NCI-H1694 treated with DMSO at 0.1 percent for 48 hours (cell line): ENCODE results near the gene SEBOX.
A peak's percentile ranks its signal among the peaks of the same experiment; 100 is the strongest.

Source experiments
- DNase-seq: peaks from one replicate; lab custom pipeline; 2025; lab: John Stamatoyannopoulos, UW

Gene SEBOX

DNA sequence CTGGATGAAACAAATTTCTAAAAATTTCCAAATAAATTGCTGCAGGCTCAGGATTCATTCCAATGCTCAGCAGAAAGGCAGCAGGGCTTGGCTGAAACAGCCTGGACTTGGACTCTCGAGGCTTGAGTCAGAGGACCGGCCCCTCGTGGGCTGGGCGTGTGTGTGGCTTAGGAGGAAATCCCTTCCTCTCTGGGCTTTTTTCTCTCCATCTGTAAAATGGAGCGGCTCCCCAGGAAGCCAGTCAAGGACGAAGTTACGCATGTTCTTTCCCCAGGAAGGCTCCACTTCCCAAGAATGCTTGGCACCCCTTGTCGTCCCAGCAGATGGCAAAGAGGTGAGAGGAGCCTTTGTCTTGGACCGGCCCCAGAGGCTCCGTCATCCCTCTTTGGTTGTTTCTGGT lies 27.5 kb upstream of the SEBOX start:
- no peak for DNase-seq

DNA sequence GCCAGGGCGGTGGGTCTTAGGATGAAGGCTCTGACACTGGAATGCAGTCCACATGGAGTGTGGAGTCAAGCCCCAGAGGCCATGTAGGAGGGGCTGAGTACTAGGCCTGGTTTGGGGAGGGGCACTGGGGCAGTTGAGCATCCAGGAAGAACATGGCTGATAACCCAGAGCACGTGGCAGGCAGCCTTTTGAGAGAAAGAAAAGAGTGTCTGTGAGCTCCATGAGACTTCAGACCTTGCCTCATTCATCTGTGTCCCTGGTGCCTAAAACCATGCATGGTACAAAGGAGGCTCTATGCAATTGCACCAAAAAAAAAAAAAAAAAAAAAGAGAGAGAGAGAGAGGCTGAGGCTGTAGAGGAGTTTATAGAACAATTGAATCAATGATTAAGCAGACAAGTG lies 26.4 kb upstream of the SEBOX start:
- no peak for DNase-seq

DNA sequence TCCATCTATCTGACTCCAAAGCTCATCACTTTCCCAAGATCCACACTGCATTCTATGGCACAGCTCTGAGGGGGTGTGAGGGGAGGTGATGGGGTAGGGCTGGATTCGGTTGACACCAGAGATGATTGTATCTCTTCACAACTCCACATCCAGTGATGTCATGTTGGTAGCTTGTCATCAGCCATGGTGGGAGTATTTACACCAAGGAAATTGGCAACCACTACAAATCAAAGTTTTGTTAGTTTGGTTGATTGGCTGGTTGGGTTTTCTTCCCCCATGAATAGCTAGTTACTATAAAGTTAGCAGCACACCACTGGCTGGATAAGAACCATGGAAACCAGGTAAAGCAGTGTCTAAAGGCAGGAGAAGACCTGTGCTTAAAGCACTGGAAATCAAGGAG lies 26.0 kb upstream of the SEBOX start:
- no peak for DNase-seq

DNA sequence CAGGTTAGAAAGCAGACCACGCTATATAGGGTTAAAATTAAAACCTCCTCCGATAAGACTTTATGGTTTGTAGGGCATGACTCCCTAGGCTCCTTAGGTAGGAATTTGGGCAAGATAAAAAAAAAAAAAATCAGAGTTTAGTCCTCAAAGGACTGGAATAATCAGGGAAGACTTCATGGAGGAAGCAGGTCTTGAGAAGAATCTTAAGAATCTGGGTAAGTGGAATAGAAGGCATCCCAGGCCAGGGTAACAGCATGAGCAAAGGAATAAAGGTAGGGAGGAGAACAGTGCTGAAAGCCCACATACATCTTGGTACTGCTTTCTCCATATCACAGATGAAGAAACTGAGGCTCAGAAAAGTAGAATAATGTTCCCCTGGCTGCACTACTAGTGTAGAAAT lies 25.6 kb upstream of the SEBOX start:
- no peak for DNase-seq

DNA sequence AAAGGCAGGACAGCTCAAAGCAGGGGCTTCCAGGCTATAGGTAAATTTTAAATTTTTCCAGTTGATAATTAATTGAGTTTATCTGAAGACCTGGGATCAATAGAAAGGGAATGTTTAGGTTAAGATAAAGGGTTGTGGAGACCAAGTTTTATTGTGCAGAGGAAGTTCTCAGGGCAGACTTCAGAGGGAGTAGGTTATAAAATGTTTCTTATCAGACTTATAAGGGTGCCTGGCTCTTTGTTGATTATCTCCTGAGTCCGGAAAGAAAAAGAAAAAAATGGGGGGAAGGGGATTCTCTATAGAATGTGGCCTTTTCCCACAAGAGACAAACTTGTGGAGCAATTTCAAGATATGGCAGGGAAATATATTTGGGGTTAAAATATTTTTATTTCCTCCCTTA lies 25.1 kb upstream of the SEBOX start:
- no peak for DNase-seq

DNA sequence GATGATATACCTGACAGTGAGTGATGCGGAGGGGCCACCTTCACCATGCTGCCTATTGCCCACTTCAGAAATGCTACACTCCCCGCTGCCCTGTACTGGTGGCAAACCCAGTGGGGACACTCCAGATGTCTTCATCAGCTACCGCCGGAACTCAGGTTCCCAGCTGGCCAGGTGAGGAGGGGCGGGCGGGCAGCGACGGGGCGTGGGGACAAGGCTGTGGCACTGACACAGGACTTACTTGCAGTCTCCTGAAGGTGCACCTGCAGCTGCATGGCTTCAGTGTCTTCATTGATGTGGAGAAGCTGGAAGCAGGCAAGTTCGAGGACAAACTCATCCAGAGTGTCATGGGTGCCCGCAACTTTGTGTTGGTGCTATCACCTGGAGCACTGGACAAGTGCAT lies 23.1 kb upstream of the SEBOX start:
- no peak for DNase-seq

DNA sequence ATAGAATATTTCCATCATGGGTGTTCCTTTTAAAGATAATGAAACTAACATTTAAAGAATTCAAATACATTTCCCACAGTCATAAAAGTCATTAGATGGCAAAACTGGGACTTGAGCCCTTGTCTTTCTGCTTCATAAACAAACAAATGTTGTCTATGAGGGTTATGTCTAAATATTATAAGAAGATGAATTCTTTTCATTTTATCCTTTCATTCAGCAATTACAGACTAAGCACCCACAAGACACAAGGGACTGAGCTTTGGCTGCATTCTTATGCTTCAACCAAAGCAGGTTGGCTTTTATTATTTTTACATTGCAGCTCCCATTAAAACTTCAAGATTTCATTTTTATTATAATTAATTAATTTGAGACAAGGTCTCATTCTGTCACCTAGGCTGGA lies 21.4 kb upstream of the SEBOX start:
- no peak for DNase-seq

DNA sequence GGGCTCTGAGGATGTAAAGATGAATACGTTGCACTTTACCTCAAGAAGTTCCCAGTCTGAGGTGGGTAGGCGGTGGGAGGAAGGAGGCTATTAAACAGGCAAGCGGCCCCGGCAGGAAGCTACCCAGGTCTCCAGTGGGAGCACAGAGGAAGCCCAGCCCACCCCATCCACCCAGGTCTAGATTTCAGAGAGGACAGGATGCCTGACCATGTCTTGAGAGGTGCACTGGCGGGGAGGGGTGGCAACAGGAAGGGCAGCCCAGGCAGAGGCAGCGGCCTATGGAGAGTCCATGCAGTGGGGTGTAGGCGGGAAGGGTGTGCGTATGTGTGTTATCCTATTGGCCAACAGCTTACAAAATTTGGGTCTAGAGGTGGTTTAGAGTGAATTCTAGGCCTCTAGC lies 20.4 kb upstream of the SEBOX start:
- no peak for DNase-seq

DNA sequence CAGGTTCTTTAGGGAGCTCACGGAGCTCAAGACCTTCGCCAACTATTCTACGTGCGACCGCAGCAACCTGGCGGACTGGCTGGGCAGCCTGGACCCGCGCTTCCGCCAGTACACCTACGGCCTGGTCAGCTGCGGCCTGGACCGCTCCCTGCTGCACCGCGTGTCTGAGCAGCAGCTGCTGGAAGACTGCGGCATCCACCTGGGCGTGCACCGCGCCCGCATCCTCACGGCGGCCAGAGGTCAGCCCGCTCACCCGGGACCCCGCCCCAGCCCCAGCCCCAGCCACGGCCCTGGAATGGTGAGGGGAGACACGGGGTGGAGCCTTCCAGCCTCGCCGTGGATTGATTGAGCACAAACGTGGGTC lies 20.0 kb upstream of the SEBOX start:
- no peak for DNase-seq

DNA sequence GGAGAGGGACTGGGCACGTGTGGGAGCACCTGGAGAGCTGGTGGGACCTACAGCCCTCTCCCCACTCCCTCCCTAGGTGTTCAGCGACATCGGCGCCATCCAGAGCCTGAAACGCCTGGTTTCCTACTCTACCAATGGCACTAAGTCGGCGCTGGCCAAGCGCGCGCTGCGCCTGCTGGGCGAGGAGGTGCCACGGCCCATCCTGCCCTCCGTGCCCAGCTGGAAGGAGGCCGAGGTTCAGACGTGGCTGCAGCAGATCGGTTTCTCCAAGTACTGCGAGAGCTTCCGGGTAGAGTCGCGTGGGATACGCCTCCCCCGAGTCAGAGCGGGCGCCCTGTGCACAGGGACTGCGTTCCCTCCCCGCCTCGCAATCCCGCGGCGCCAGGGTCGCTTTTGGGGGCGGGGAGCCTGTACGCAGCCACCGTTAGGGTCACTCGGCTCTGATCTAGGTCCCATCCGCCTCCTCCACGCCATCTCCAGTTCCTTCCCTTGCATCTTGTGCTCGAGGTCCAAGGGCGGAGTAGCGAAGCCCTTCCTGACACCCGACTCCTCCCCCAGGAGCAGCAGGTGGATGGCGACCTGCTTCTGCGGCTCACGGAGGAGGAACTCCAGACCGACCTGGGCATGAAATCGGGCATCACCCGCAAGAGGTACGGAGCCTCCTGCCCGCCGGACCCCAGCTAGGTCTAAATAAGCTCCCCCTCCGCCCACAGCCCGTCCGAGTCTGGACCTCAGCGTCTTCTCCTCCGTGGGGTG lies 19.5 kb upstream of the SEBOX start:
- DNase-seq, result no peak

DNA sequence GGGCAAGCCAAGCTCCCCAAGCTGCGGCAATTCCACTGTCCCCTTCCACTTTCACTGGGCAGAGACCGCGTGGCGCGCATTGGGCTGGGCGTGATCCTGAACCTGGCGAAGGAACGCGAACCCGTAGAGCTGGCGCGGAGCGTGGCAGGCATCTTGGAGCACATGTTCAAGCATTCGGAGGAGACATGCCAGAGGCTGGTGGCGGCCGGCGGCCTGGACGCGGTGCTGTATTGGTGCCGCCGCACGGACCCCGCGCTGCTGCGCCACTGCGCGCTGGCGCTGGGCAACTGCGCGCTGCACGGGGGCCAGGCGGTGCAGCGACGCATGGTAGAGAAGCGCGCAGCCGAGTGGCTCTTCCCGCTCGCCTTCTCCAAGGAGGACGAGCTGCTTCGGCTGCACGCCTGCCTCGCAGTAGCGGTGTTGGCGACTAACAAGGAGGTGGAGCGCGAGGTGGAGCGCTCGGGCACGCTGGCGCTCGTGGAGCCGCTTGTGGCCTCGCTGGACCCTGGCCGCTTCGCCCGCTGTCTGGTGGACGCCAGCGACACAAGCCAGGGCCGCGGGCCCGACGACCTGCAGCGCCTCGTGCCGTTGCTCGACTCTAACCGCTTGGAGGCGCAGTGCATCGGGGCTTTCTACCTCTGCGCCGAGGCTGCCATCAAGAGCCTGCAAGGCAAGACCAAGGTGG lies 16.3 kb upstream of the SEBOX start:
- no peak for DNase-seq

DNA sequence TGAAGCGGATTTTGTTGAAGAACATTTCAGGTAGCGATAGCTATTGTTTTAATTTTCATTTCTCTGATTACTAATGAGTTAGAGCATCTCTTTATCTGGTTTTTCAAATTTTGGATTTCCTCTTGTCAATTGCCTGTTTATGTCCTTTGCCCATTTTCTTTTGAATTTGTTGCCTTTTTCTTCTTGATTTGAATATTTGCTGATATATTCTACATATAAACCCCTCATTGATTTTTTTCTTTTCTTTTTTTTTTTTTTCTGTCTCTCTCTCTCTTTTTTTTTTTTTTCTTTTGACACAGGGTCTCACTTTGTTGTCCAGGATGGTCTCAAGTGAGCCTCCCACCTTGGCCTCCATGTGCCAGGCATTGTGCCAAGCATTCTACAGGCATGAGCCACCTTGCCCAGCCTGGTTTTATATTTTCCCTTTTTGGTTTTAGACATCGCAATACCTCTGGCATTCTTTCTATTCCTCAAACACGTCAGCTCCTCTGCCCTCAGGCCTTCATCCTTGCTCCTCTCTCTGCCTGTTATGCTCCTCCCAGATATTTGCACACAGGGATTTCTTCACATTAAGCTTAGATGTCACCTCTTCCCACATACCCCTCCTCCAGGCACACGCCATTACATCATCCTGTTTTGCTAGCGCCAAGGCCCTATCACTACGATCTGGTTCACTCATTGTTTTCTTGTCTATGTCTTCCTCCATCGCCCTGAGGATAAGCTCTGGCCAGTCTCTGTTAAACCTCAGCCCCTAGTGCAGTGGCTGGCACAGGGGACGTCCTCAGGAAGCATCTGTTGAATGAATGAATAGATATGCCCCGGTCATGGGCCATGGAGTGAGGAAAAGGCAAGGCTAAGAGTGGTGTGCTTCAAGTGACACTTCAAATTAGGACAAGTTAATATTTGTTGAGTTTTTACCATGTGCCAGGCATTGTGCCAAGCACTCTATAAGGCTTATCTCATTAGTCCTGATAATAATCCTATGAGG lies 15.1 kb upstream of the SEBOX start:
- no peak for DNase-seq

DNA sequence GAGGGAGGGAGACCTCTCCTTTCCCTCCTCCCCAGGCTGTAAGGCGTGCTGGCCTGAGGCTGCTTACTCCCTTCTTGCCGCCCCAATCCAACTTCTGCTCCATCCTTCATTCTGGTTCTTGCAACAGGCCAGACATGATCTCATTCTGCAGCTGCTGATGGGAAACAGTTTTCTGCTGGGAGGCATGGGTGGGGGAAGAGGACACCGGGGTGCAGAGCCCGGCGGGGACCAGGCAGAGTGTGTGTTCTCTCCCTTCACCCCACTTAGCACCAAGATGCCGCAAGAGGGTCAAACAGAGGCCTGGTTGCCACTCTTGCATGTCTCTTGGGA lies 7.9 kb upstream of the SEBOX start:
- peak; percentile 13 for DNase-seq

DNA sequence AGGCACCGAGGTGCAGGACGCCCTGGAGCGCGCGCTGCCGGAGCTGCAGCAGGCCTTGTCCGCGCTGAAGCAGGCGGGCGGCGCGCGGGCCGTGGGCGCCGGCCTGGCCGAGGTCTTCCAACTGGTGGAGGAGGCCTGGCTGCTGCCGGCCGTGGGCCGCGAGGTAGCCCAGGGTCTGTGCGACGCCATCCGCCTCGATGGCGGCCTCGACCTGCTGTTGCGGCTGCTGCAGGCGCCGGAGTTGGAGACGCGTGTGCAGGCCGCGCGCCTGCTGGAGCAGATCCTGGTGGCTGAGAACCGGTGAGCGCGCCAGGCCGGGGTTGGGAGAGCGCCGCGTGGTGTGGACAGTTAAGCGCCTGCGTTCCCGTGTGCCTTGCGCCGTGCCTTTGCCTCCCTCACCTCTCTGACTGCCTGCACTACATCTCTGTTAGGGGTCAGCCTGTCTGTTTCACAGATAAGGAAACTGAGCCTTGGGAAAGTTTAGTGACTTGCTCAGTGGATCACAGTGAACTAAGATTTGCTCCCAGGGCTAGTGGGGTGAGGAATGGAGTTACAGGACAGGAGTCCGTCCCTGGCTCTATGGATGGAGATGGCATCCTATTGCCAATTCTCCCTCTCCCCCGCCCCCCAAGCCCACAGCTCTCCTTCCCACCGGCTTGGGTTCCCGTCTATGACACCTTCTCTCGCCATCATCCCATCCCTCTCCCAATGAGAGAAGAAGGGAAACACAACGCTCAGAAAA lies 7.4 kb upstream of the SEBOX start:
- DNase-seq, result no peak

DNA sequence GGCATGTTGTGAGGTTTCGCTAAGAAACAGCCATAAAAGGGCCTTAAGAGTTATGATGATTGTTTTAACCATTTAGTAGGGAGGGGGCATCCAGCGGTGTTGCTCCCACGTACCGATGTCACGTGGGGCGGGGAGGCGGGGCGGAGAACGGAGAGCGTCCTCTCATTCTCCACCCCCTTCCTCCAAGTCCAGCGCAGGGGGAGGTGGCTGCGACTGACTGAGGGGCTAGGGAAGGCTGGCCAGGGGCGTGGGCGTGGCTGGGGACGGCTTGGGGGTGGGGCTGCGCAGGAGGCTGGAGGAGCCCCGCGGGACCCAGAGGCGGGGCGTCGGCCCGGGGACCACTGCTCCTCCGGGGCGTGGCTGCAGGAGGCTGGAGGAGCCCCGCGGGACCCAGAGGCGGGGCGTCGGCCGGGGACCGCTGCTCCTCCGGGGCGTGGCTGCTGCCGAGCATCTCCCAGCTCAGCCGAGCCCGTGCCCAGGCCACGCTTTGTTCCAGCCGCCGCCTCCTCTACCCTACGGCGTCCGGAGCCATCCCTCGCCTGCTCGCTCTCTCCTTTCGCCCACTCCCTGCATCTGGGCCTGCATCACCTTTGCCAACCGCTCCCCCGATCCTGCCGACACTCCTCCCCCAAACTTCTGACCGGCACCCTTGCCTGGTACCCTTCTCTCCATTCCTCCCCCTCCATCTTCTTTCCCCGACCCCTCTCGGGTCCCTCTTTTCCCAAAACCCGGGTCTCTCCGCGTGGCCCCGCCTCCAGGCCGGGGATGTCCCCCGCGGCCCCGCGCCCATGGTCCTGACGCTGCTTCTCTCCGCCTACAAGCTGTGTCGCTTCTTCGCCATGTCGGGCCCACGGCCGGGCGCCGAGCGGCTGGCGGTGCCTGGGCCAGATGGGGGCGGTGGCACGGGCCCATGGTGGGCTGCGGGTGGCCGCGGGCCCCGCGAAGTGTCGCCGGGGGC lies 6.5 kb upstream of the SEBOX start, which contains the start of gene SARM1:
TSS of gene SARM1 (plus strand) at position 450 of the 958 bp plus-strand sequence. CDS start at position 789, 339 bp downstream.
- peak; percentile 84 for DNase-seq

DNA sequence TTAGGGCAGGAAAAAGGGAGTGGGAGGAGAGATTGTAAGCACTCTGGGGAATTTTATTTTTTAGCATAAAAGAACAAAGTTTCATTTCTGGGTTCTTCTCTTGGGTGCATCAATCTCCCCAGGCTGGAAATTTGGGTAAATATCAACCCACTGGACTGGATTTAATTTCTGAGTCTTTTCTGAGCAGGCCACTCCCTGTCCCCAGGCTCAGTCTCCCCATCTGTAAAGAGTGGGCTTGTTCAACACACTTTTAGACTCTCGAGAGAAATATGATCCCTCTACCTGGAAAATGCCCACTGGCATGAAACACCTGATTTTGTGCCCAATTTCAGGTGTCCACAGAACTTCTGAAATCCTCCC lies 5.7 kb upstream of the SEBOX start:
- DNase-seq, result no peak

DNA sequence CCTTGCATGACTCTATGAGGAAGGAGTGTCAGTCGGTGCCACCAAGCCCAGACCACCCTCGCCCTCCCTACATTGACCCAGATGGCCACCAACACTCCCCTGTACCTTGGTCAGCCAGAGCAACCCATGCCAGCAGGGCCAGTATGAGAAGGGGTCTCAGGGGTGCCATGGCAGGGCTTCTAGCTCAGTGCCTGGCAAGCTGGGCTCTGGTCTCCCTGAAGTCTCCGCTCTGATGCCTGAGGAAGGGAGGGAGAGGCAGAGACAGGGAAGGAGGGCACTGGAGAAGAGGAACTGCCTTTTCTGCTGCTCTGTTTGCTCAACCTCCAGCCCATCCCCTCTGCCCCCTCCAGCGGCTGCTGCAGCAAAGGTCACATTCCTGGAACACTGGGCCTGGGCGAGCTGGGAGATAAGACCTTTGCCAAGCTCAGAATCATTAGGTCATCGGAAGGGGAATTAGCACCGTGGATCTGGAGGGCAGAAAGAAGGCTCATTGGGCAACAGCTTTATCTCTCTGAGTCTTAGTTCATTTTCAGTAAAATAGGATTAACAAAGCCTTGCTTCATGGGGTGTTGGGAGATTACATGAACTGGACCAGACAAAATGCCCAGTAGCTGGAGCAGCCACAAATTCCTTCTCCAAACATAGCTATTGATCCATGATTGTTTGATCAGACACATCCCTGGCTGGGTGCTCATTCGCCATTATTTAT lies 5.2 kb upstream of the SEBOX start, which contains the start of gene VTN:
TSS of gene VTN (minus strand) at position 273 of the 709 bp plus-strand sequence. CDS start at position 169, 104 bp downstream.
- no peak for DNase-seq

DNA sequence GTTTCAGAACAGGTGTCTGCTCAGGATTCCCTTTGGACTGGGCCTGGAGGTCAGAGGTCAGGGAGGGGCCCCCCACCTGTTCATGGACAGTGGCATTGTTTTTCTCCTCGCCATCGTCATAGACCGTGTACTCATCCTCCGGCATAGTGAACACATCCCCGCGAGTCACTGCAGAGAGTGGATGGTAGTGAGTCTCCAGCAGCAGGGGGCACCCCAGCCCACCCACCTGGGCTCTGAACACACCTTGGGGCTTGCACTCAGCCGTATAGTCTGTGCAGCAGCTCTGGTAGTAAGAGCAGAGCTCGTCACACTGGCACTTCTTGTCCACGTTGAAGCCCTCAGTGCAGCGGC lies 4.7 kb upstream of the SEBOX start:
- no peak for DNase-seq

DNA sequence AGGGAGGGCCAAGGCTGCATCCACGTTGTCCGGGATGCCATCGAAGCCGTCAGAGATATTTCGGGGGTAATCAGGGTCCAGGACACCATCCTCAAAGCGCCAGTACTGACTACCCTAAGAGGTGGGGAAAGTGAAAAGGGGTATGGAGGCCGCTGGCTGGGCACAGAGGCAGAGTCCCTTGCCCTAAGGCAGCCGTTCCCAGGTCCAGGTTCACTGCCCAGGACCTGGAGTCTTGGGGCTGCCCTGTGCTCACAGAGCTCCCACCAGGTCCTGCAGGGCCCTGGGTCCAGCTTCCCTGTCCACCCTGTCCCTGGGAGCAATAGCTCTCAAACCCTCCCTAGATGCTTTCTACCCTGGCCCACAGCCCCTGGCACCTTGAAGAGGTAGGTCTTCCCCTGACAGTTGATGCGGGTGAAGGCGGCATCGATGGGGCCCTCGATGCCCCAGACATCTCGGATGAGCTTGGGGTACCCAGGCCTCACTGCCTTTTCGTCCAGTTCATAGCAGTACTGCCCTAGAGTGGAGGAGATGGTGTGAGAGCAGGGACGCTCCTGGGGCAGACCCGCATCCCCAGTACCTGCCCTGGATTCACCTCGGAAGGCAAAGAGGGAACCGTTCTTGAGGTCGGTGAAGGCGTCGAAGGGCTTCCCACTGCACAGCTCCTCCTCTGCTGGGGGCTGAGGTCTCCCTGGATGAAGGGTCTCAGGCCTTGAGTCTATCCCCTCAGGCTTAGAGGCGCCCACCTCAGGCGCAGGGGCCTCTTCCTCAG lies 4.1 kb upstream of the SEBOX start:
- DNase-seq, result no peak
